NOMO-1 treated with dmso at 0.1 percent for 144 hours (cell line): Measurements from ENCODE around the gene FRAT2.
A peak's percentile ranks its signal among the peaks of the same experiment; 100 is the strongest.
"Not testable (repeated sequence)": the region's sequence is repeated elsewhere in the genome, so short reads cannot be mapped to it uniquely, and the experiment has no call there.

ENCODE experiments used
- DNase-seq: peaks from one replicate; lab custom pipeline; 2025; ENCODE audit not compliant: unreplicated experiment; lab: John Stamatoyannopoulos, UW

The FRAT2 gene

DNA sequence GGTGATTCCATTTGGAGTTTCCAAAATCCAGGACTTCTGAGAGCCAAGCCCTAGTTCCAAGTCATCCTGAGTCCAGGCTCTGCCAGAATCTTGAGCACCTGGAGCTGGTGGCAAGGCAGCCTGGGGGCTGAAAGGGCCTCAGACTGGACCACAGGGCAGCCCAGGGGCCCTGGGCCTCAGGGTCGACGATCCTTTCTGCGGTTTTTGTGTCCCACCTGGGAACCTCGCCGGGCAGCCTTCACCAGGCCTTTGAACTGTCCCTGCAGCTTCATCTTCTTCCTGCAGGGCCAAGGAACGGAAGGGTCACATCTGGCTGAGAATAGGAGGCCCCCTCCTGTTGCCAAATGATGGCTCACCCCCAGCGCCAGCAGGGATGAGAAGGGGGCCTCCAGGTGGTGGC, 22.4 kb upstream of the FRAT2 start:
- DNase-seq, result no peak

- peak; percentile 12 for DNase-seq
Measured at GRCh38 chr10:97356318-97356914, 21.9 kb upstream of the FRAT2 start.

DNA sequence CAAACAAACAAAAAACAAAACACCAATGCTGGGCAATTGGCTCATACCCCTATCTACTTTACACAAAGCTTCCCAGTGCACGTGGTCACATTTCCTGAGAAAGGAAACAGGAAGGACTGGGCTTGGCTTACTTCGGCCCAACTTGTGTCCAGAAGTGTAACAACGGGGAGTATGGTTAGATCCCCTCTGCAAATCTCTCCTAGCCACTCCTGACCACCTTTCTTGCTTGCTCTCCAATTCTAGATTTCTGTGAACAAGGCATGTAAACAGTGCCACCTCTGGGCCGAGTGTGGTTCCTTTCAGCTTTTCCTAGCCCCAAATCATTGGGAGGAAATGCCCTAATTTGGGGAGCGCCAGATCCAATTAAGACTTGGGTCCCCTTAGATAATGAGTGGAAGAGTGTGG, 21.0 kb upstream of the FRAT2 start:
- no peak for DNase-seq

- no peak for DNase-seq
Measured at GRCh38 chr10:97353945-97354344, 19.4 kb upstream of the FRAT2 start.

- no peak for DNase-seq
Measured at GRCh38 chr10:97349752-97350513, 15.4 kb upstream of the FRAT2 start.

DNA sequence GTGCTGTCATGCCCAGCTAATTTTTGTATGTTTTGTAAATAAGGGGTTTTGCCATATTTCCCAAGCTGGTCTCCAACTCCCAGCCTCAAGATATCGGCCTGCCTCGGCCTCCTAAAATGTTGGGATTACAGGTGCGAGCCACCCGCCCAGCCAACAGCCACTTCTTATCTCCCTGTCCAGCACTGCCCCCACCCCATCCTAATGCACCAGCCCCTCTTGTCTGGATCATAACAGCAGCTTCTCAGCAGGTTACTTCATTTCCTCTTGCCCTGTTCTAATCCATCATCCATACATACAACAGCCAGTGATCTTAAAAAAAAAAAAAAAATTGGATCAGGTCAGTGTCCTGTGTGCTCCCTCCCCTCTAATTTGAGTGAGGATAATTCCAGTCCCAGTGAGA, 12.8 kb upstream of the FRAT2 start:
- no peak for DNase-seq

GRCh38 chr10:97343664-97344063, 9.1 kb upstream of the FRAT2 start:
- DNase-seq, result not testable (repeated sequence)

GRCh38 chr10:97341416-97341815, 6.9 kb upstream of the FRAT2 start:
- no peak for DNase-seq

DNA sequence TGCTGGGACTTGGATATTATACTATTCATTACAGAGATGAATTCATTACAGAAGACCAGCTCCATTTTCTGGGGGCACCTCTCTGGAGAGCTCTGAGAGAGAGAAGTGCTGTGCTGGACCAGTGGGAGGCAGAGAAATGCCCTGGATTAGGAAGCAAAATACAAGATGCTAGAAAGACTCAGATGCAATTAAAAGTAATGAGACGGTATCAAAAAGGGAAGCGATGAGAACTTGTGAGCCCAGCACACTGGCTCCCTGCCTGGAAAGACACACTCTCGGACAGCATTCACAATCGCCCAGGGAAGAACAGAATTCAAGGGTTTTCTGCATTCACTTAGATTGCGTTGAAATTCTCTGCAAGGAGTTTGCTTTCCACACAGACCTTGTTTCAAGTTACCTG, 3.5 kb upstream of the FRAT2 start:
- DNase-seq, result no peak

- no peak for DNase-seq
Measured at GRCh38 chr10:97336942-97337831, 2.7 kb upstream of the FRAT2 start.

GRCh38 chr10:97336446-97336845, 1.9 kb upstream of the FRAT2 start:
- DNase-seq, result no peak

DNA sequence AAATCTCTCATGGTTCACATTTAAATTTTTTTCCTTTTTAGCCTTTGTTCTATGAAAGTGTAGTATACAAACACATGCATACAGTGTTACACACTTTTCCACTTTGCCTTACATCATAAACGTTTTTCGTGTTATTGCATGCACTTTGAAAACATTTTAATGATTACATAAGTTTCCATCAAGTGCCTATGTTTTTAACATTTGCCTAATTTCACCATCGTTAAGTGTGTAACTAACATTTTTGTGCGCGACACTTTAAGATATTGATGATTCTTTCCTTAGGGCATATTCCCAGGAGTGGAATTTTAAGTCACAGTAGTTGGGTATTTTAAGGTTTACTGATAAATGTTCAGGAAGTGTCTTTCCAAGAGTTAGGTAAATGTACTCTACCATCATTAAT, 1.5 kb upstream of the FRAT2 start:
- no peak for DNase-seq

DNA sequence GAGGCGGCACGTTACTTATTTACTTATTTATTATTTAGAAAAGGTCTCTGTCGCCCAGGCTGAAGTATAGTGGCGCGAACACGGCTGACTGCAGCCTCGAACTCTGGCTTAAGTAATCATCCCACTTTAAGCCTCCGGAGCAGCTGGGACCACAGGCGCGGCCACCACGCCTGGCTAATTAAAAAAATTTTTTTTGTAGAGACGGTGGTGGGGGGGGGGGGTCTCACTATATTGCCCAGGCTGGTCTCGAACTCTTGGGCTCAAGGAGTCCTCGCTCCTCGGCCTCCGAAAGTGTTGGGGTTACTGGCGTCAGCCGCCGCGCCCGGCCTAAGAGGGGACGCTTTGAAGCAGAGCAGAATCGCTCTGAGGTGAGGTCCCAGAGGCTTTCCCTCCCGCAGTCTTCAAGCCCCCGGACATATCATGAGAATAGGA, 675 bp upstream of the FRAT2 start:
- no peak for DNase-seq

- peak; percentile 61 for DNase-seq
Measured at GRCh38 chr10:97333601-97334369, 744 bp downstream of the FRAT2 start.

- no peak for DNase-seq
Measured at GRCh38 chr10:97333351-97333600, 1.3 kb downstream of the FRAT2 start.

DNA sequence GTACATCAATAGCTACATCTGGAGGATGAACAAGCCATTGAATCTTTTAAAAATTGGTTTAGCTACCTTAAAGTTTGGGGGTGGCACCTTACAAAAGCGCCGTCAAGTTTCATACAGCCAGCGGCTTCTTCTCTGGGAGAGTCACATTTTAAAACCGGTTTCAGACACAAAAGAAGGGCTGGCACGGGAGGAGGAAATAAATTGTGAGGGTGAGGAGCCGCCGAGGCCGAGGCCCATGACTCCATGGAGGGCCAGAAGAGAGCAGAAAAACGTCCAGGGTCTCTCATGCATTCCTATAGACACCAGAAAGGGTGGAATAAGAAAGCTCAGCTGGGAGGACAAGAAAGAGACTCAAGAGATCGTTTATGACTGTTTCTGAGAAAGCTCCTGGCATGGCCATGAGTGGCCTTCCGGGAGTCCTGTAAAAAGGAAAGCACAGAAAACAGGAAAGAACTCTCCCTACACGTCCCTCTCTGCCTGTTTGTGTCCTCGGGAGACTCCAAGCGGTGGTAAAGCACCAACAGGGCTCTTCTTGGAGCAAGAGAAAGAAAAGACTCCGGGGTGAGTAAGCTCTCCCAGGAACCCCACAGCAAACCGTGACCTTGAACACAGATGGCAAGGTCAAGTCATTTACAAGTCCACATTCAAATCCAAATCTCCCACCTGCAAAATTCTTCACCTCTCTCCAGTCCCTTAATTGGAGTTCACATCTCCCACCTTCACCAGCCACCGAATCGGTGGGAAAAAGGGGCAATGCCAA, 1.8 kb downstream of the FRAT2 start:
- no peak for DNase-seq

- DNase-seq, result no peak
Measured at GRCh38 chr10:97331153-97331703, 3.3 kb downstream of the FRAT2 start.

DNA sequence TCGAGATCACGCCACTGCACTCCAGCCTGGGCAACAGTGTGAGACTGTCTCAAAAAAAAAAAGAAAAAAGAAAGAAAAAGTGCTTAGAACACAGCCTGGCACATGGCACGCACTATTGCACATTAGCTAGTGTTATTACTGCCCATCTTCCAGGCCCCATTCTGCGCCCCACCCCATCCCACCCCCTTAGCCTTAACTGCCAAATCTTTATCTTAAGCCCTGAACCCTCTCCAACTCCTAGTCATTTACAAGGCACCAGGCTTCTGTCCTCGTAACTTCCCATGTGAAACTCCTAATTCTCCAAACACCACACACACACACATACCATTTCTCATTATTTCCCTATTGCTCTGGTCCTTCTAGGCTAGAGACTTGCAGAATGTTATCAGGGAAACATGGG, 4.8 kb downstream of the FRAT2 start:
- DNase-seq, result no peak

GRCh38 chr10:97328646-97329453, 5.7 kb downstream of the FRAT2 start:
- DNase-seq, result no peak
